ENCODE results near the gene TMEM231. TPM values are rescaled to one million over a fixed set of nuclear protein-coding genes. Genes with fewer than 3 reads are reported as not detected.

Gene TMEM231
- total and polyA plus RNA-seq, 9 of the 15 experiments (the other 6 are each of a cell fraction or from before 2014, with no cell fraction given), result 1.6 to 27.6 (median 9.1) TPM

- H3K79me2 ChIP-seq (ENCODE audit: control insufficient read depth, insufficient read depth, low read length), result no peaks in the 10 kb centered on the region
- no peak for FAIRE-seq
- DNase-seq (ENCODE audit: extremely low read depth in 1 of 4, low spot score in 3 of 4), result no peak
- H3K36me3 ChIP-seq (ENCODE audit: control insufficient read depth, insufficient read depth, low read length), result peaks cover 46% of the 10 kb centered on the region
- in situ Hi-C loops (cut with MboI) (no loop called here), intact Hi-C loops (cut with micrococcal nuclease) (no loop called here)
- H3K4me3 ChIP-seq, result no peak overlapping the region
- no peaks in the 10 kb centered on the region for H3K27me3 ChIP-seq (ENCODE audit: control insufficient read depth in 2 of 2, insufficient read depth in 2 of 2, low read length in 2 of 2)
- ATAC-seq, result no peak
- H4K20me1 ChIP-seq (replicated peaks; ENCODE audit: control insufficient read depth, insufficient read depth, low read length), result no peaks in the 10 kb centered on the region
- H3K9me3 ChIP-seq (replicated peaks; ENCODE audit: control insufficient read depth, insufficient read depth, low read depth, low read length), result no peaks in the 10 kb centered on the region
- no peaks in the 10 kb centered on the region for H3K4me1 ChIP-seq (replicated peaks in 1 of 2; ENCODE audit: control insufficient read depth in 2 of 2, insufficient read depth in 2 of 2, low read length in 2 of 2)
- no peak overlapping the region for H3K27ac ChIP-seq (ENCODE audit: extremely low read depth, low read depth, low read length)
- H3K4me2 ChIP-seq (ENCODE audit: insufficient read depth, low read length), result no peak overlapping the region
- CTCF ChIA-PET (ENCODE audit: low intra/inter-chr PET ratio), result no interaction called here
- WGBS (ENCODE audit: insufficient coverage, low coverage, missing lambda C conversion rate), result 40% methylated on average over 4 of the region's 4 CpGs
- H3K9ac ChIP-seq (ENCODE audit: insufficient read depth in 1 of 2, low read depth in 2 of 2, low read length in 2 of 2), result no peak overlapping the region
- H3K9me1 ChIP-seq (ENCODE audit: control insufficient read depth, insufficient read depth, low read length), result no peaks in the 10 kb centered on the region
- H2AFZ ChIP-seq (ENCODE audit: low read depth, low read length), result no peak overlapping the region
- POLR2A ChIA-PET, result no interaction called here
- BruUV-seq (replicated peaks), result no TSS peak
- no peak for TF ChIP-seq SRF (CRISPR knock-in tag; IDR thresholded peaks at IDR 0.05)
- TF ChIP-seq ARID4B (CRISPR knock-in tag; IDR thresholded peaks at IDR 0.05), result no peak
- no peak for TF ChIP-seq ZNF140 (CRISPR knock-in tag; IDR thresholded peaks at IDR 0.05)
- no peak for TF ChIP-seq RUNX1 (IDR thresholded peaks at IDR 0.05; ENCODE audit: low read depth)
- TF ChIP-seq FOSL1 (tag; conservative IDR thresholded peaks at IDR 0.05), result no peak
- TF ChIP-seq ZNF717 (CRISPR knock-in tag; IDR thresholded peaks at IDR 0.05), result no peak
- no peak for TF ChIP-seq RAD21 (CRISPR knock-in tag; conservative IDR thresholded peaks at IDR 0.05 in 1 of 2, IDR thresholded peaks at IDR 0.05 in 1 of 2)
- TF ChIP-seq STAT6 (CRISPR knock-in tag; IDR thresholded peaks at IDR 0.05), result no peak
- no peak for TF ChIP-seq RNF219 (CRISPR knock-in tag; IDR thresholded peaks at IDR 0.05)
- no peak for TF ChIP-seq IRF1 (CRISPR knock-in tag; IDR thresholded peaks at IDR 0.05; ENCODE audit: borderline replicate concordance)
- TF ChIP-seq ZNF696 (CRISPR knock-in tag; conservative IDR thresholded peaks at IDR 0.05), result no peak
- no peak for TF ChIP-seq SOX6 (IDR thresholded peaks at IDR 0.05)
- no peak for TF ChIP-seq FUS (optimal IDR thresholded peaks at IDR 0.05; ENCODE audit: low read depth, low read length)
Measured at GRCh38 chr16:75603241-75603640, 47.2 kb upstream of the TMEM231 start.
